A549 (cell line): ENCODE data around the gene ZFP36L1. TPM values are rescaled to one million over a fixed set of nuclear protein-coding genes. Genes with fewer than 3 reads are reported as not detected.
A peak's percentile ranks its signal among the peaks of the same experiment; 100 is the strongest.

Source experiments
- ATAC-seq, 2 experiments: fragments of 200-7000 bp in 1 of 2; fragments of >200 bp in 1 of 2; cut with Nextera tagmentation in 1 of 2; cut with Tn5 transposase in 1 of 2; 3 replicates each; pipeline versions ENCODE4 v1.8.0 to v1.9.1; 2018 to 2020; ENCODE audit warnings: mild to moderate bottlenecking in 1 of 2, moderate library complexity in 1 of 2
- CTCF ChIA-PET: fragments of 300-600 bp; sonication (Branson Sonifier 250); formaldehyde crosslinking; extraction: SDS; loops from one replicate; lab custom pipeline; 2021; ENCODE audit warnings: antibody characterized with exemption, inconsistent platforms; lab: Yijun Ruan, JAX
- POLR2A ChIA-PET: fragments of 350-600 bp; formaldehyde crosslinking; extraction: SDS; loops from one replicate; lab custom pipeline; 2021; ENCODE audit warnings: antibody characterized with exemption, inconsistent platforms; lab: Yijun Ruan, JAX
- DNase-seq, 2 experiments: peaks; one replicate each; pipeline versions ENCODE4 v3.0.0 to v3.0.0-alpha.2; 2011 to 2016; ENCODE audit warnings: low read depth in 1 of 2, low spot score in 1 of 2
- FAIRE-seq: peaks from 2 replicates; lab custom pipeline; 2011; peaks lifted over from hg19 to GRCh38; lab: Jason Lieb, UNC
- H3K27ac ChIP-seq, 2 experiments: fragments of >200 bp; sonication (Bioruptor Twin); formaldehyde crosslinking; 3 replicates each; pipeline ENCODE4 v1.5.1; 2016 to 2017
- H3K4me1 ChIP-seq: fragments of >200 bp; sonication (Bioruptor Twin); formaldehyde crosslinking; 3 replicates; pipeline ENCODE4 v1.6.1; 2016
- H3K4me2 ChIP-seq: fragments of >200 bp; sonication (Bioruptor Twin); formaldehyde crosslinking; 3 replicates; pipeline ENCODE4 v1.6.1; 2016
- H3K4me3 ChIP-seq: fragments of >200 bp; sonication (Bioruptor Twin); formaldehyde crosslinking; 3 replicates; pipeline ENCODE4 v1.5.1; 2016
- H3K9me3 ChIP-seq: fragments of >200 bp; sonication (Bioruptor Twin); formaldehyde crosslinking; 3 replicates; pipeline ENCODE4 v1.6.1; 2016
- BHLHE40 ChIP-seq: IDR thresholded peaks from 2 replicates; pipeline ENCODE4 v1.6.1; 2012; ENCODE audit warnings: low read depth, low read length, inconsistent platforms
- CBX8 ChIP-seq: fragments of 200-600 bp; sonication (generic); IDR thresholded peaks from 2 replicates; pipeline ENCODE4 v1.6.1; 2016
- CHD2 ChIP-seq: fragments of 150-350 bp; IDR thresholded peaks from 2 replicates; pipeline ENCODE4 v1.6.1; 2014; ENCODE audit warnings: low read length; ENCODE audit not compliant: partially characterized antibody
- CHD4 ChIP-seq: fragments of 200-600 bp; sonication (generic); IDR thresholded peaks from 2 replicates; pipeline ENCODE4 v1.6.1; 2016; ENCODE audit warnings: antibody characterized with exemption, mild to moderate bottlenecking, borderline replicate concordance
- EHMT2 ChIP-seq: fragments of 200-600 bp; sonication (generic); IDR thresholded peaks from 2 replicates; pipeline ENCODE4 v1.6.1; 2016; ENCODE audit warnings: antibody characterized with exemption, low read depth, mild to moderate bottlenecking, moderate library complexity
- ESRRA ChIP-seq: fragments of 150-350 bp; IDR thresholded peaks from 2 replicates; pipeline ENCODE4 v1.6.1; 2014; ENCODE audit warnings: mild to moderate bottlenecking, low read length, borderline replicate concordance
- FOSB ChIP-seq: fragments of 250-450 bp; sonication (Bioruptor Pico); IDR thresholded peaks from 2 replicates; pipeline ENCODE4 v1.5.0; 2020; ENCODE audit warnings: mild to moderate bottlenecking, moderate library complexity
- FOSL2 ChIP-seq, 2 experiments: fragments of 450-650 bp in 1 of 2; fragments of >200 bp in 1 of 2; sonication (Bioruptor Twin) in 1 of 2; formaldehyde crosslinking; IDR thresholded peaks; 2 replicates each; pipeline versions ENCODE4 v1.5.0 to v1.6.1; 2016 to 2020; ENCODE audit warnings: mild to moderate bottlenecking in 1 of 2, moderate library complexity in 1 of 2
- FOXS1 ChIP-seq: fragments of 250-450 bp; sonication (Bioruptor Pico); IDR thresholded peaks from 2 replicates; pipeline ENCODE4 v1.5.0; 2020; ENCODE audit warnings: mild to moderate bottlenecking, moderate library complexity
- GATA3 ChIP-seq: IDR thresholded peaks from 2 replicates; pipeline ENCODE4 v1.6.1; 2012; ENCODE audit warnings: borderline replicate concordance
- HEYL ChIP-seq: fragments of 250-450 bp; sonication (Bioruptor Pico); IDR thresholded peaks from 2 replicates; pipeline ENCODE4 v1.8.0; 2021; ENCODE audit warnings: mild to moderate bottlenecking, moderate library complexity
- HOXB13 ChIP-seq: fragments of 250-450 bp; sonication (Bioruptor Pico); IDR thresholded peaks from 2 replicates; pipeline ENCODE4 v1.5.0; 2020; ENCODE audit warnings: low read depth, mild to moderate bottlenecking, moderate library complexity
- HOXB5 ChIP-seq: fragments of 250-450 bp; sonication (Bioruptor Pico); IDR thresholded peaks from 2 replicates; pipeline ENCODE4 v1.5.0; 2020; ENCODE audit warnings: mild to moderate bottlenecking, moderate library complexity
- JUN ChIP-seq, 2 experiments: fragments of >200 bp; sonication (Bioruptor Twin); formaldehyde crosslinking; IDR thresholded peaks; 2 replicates in 1 of 2; 3 replicates in 1 of 2; pipeline ENCODE4 v1.6.1; 2016 to 2017
- KDM5A ChIP-seq: fragments of 200-600 bp; sonication (generic); IDR thresholded peaks from 2 replicates; pipeline ENCODE4 v1.6.1; 2016; ENCODE audit warnings: antibody characterized with exemption, mild to moderate bottlenecking
- MAZ ChIP-seq: fragments of 150-350 bp; IDR thresholded peaks from 2 replicates; pipeline ENCODE4 v1.6.1; 2014; ENCODE audit warnings: antibody characterized with exemption, low read depth, low read length, borderline replicate concordance
- POLR2AphosphoS2 ChIP-seq: conservative IDR thresholded peaks from 2 replicates; pipeline ENCODE4 v1.6.1; 2012; ENCODE audit warnings: low read length, improper control_type of control experiment, inconsistent platforms
- RNF2 ChIP-seq: fragments of 200-600 bp; sonication (generic); IDR thresholded peaks from 2 replicates; pipeline ENCODE4 v1.6.1; 2016; ENCODE audit warnings: low read depth, mild to moderate bottlenecking, antibody characterized with exemption, moderate library complexity, borderline replicate concordance
- SMC3 ChIP-seq: fragments of >200 bp; sonication (Bioruptor Twin); formaldehyde crosslinking; IDR thresholded peaks from 3 replicates; pipeline ENCODE4 v1.6.1; 2018; ENCODE audit warnings: inconsistent platforms
- TP53 ChIP-seq: fragments of 250-450 bp; sonication (Bioruptor Pico); IDR thresholded peaks from 2 replicates; pipeline ENCODE4 v1.5.0; 2021; ENCODE audit warnings: mild to moderate bottlenecking, moderate library complexity
- ZC3H11A ChIP-seq: fragments of 450-650 bp; IDR thresholded peaks from 2 replicates; pipeline ENCODE4 v1.6.1; 2014; ENCODE audit warnings: antibody characterized with exemption, mild to moderate bottlenecking
- ZNF302 ChIP-seq: fragments of 250-450 bp; sonication (Bioruptor Pico); IDR thresholded peaks from 2 replicates; pipeline ENCODE4 v1.9.0; 2021; ENCODE audit warnings: inconsistent platforms, mild to moderate bottlenecking, moderate library complexity
- WGBS: methylation state at CpG from one replicate; pipeline ENCODE4 v1.1.6; 2017; ENCODE audit errors: missing lambda C conversion rate; 5-methylcytosine and 5-hydroxymethylcytosine counted together
- polyA plus RNA-seq, 4 experiments: library from polyadenylated mRNA; depleted of rRNA in 3 of 4; stranded (reverse); fragments of >200 nt; fragmentation: RNase III in 1 of 4; extraction: RNeasy Plus Mini Kit Qiagen cat#74134 plus additional on column Dnase treatment in 1 of 4; gene quantifications; 2 replicates in 3 of 4; 3 replicates in 1 of 4; pipeline ENCODE4 v1.2.3, GENCODE V29; 2011 to 2017
- TF ChIP-seq, protein P1 (sequence below): fragments of >200 bp; sonication (Bioruptor Twin); formaldehyde crosslinking; IDR thresholded peaks from 2 replicates; pipeline ENCODE4 v1.6.1; 2016
- TF ChIP-seq, protein P2 (sequence below): fragments of 250-450 bp; sonication (Bioruptor Pico); IDR thresholded peaks from 2 replicates; pipeline ENCODE4 v1.5.0; 2020; ENCODE audit warnings: low read depth, mild to moderate bottlenecking, moderate library complexity
- TF ChIP-seq, protein P3 (sequence below): fragments of 200-600 bp; sonication (generic); IDR thresholded peaks from 2 replicates; pipeline ENCODE4 v1.6.1; 2016; ENCODE audit warnings: antibody characterized with exemption, mild to moderate bottlenecking, moderate library complexity
- TF ChIP-seq, protein P4 (sequence below): fragments of 450-650 bp; IDR thresholded peaks from 2 replicates; pipeline ENCODE4 v1.6.1; 2014; ENCODE audit warnings: antibody characterized with exemption

The ZFP36L1 gene
- polyA plus RNA-seq, 2 of the 4 experiments (the other 2 are of a cell fraction): 76.4 to 114 TPM

DNA sequence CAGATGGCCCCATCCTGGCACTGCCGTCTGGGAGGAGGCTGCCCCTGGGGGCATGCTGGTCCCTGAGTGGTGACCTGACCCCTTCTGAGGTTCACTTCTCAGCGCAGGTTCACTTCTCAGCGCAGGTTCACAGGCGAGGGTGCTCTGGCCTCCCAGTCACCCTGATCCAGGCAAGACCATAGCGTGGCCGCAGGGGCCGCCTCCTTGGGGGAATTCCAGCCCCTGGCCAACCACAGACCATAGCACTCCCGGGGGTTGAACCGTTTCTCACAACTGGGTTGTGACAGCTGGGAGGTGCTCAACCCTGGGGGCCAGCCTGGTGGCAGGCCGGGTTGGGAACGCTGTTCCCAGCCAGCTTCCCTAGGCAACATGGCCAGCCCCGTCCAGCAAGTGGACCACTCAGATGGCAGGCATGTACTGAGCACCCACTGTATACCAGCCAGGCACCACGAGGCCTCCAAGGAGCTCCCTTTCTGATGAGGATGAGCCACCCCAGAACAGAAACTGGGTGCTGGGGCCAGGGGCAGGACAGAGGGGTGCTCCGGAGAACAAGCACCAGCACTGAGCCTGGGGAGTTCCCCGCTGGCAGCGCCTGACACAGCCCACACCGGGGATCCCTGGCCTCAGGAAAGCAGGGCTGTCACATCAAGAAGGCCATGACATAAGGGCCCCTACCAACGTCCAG is 28.3 kb upstream of the ZFP36L1 start:
- no peak overlapping the region for H3K4me2 ChIP-seq
- no peak overlapping the region for H3K4me3 ChIP-seq
- POLR2A ChIA-PET: no interaction called here
- CTCF ChIA-PET: interaction anchor here (1.0 to 7.9 kb wide), 5 partner anchors 23 to 984 kb away, joined by 6 to 85 read pairs (median 14); no protein-coding TSS in a partner anchor
- WGBS: 85% methylated on average over 11 of the region's 18 CpGs
- no peak for FAIRE-seq
- peak overlapping the region in 1 of 2 experiments; percentile 72; a peak in 2 of 6 replicates for H3K27ac ChIP-seq
- TF ChIP-seq CHD4: no peak
- TF ChIP-seq CHD2: no peak
- TF ChIP-seq, protein P1, sequence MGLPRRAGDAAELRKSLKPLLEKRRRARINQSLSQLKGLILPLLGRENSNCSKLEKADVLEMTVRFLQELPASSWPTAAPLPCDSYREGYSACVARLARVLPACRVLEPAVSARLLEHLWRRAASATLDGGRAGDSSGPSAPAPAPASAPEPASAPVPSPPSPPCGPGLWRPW: no peak
- TF ChIP-seq HOXB13 (CRISPR knock-in tag): no peak
- TF ChIP-seq TP53 (CRISPR knock-in tag): no peak
- no peak for TF ChIP-seq HOXB5 (CRISPR knock-in tag)
- TF ChIP-seq JUN (IDR thresholded peaks at IDR 0.05): no peak
- TF ChIP-seq SMC3: no peak
- TF ChIP-seq MAZ: no peak
- no peak for TF ChIP-seq ZNF302
- TF ChIP-seq EHMT2: no peak
- no peak for DNase-seq
- no peak for ATAC-seq
- H3K4me1 ChIP-seq: peaks cover 19% of the 10 kb centered on the region
- H3K9me3 ChIP-seq: no peaks in the 10 kb centered on the region

DNA sequence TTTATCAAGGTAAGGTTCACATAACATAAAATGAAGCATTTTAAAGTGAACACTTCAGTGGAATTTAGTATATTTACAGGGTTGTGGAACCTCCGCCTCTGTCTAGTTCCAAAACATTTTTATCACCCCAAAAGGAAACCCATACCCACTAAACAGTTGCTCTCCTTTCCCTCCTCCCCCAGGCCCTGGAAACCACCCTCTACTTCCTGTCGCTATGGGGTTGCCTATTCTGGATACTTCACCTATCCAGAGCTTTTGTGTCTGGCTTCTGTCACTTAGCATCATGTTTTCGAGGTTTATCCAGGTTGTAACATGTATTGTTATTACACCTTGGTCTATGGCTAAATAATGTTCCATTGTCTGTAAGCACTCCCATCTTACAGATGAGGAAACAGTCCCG is 27.7 kb upstream of the ZFP36L1 start:
- FAIRE-seq: no peak
- 84% methylated on average over 4 of the region's 4 CpGs for WGBS
- POLR2A ChIA-PET: no interaction called here

DNA sequence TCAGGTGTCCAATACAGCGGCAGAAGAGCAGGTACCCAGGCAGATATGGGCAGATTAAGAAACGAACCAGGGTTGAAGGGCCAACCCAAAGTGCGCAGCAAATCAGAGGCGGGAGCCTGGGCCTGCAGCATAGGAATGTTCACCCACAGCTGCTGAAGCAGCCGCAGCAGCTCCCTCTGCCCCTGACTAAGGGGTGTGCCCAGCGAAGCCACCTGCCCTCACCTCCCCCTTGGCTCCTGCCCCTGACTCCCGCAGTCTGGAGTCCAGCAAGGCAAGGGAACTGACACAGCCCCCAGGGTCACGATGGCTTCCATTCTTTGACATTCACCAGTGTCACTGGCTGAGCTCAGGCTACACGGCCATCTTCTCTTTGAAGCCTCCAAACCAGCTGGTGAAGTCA is 27.3 kb upstream of the ZFP36L1 start:
- Histone ChIP-seq H3K9me3 (no peaks in the 10 kb centered on the region), H3K4me2 (no peak overlapping the region), H3K4me1 (peaks cover 29% of the 10 kb centered on the region), H3K27ac (peak overlapping the region in 1 of 2 experiments; percentile 72; a peak in 3 of 6 replicates), H3K4me3 (no peak overlapping the region)
- ATAC-seq (no peak), FAIRE-seq (no peak), DNase-seq (no peak)
- ChIA-PET POLR2A (interaction anchor here (0.8 to 13.8 kb wide), 3 partner anchors 25 to 41 kb away, joined by 3 to 187 read pairs (median 3); partner anchors contain the start of gene ZFP36L1), CTCF (interaction anchor here (0.9 to 10.2 kb wide), 10 partner anchors 9 to 983 kb away, joined by 4 to 162 read pairs (median 15); no protein-coding TSS in a partner anchor)
- TF ChIP-seq POLR2AphosphoS2: no peak
- TF ChIP-seq KDM5A: no peak
- TF ChIP-seq EHMT2: no peak
- TF ChIP-seq CHD2: no peak
- TF ChIP-seq, protein P2, sequence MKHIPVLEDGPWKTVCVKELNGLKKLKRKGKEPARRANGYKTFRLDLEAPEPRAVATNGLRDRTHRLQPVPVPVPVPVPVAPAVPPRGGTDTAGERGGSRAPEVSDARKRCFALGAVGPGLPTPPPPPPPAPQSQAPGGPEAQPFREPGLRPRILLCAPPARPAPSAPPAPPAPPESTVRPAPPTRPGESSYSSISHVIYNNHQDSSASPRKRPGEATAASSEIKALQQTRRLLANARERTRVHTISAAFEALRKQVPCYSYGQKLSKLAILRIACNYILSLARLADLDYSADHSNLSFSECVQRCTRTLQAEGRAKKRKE (CRISPR knock-in tag): no peak
- no peak for TF ChIP-seq GATA3
- TF ChIP-seq FOSB (CRISPR knock-in tag): no peak
- no peak for TF ChIP-seq HOXB13 (CRISPR knock-in tag)
- no peak for TF ChIP-seq CHD4
- TF ChIP-seq, protein P3, sequence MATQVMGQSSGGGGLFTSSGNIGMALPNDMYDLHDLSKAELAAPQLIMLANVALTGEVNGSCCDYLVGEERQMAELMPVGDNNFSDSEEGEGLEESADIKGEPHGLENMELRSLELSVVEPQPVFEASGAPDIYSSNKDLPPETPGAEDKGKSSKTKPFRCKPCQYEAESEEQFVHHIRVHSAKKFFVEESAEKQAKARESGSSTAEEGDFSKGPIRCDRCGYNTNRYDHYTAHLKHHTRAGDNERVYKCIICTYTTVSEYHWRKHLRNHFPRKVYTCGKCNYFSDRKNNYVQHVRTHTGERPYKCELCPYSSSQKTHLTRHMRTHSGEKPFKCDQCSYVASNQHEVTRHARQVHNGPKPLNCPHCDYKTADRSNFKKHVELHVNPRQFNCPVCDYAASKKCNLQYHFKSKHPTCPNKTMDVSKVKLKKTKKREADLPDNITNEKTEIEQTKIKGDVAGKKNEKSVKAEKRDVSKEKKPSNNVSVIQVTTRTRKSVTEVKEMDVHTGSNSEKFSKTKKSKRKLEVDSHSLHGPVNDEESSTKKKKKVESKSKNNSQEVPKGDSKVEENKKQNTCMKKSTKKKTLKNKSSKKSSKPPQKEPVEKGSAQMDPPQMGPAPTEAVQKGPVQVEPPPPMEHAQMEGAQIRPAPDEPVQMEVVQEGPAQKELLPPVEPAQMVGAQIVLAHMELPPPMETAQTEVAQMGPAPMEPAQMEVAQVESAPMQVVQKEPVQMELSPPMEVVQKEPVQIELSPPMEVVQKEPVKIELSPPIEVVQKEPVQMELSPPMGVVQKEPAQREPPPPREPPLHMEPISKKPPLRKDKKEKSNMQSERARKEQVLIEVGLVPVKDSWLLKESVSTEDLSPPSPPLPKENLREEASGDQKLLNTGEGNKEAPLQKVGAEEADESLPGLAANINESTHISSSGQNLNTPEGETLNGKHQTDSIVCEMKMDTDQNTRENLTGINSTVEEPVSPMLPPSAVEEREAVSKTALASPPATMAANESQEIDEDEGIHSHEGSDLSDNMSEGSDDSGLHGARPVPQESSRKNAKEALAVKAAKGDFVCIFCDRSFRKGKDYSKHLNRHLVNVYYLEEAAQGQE: no peak
- TF ChIP-seq FOXS1 (CRISPR knock-in tag): no peak
- TF ChIP-seq CBX8: no peak
- TF ChIP-seq ZC3H11A: no peak
- TF ChIP-seq, protein P4, sequence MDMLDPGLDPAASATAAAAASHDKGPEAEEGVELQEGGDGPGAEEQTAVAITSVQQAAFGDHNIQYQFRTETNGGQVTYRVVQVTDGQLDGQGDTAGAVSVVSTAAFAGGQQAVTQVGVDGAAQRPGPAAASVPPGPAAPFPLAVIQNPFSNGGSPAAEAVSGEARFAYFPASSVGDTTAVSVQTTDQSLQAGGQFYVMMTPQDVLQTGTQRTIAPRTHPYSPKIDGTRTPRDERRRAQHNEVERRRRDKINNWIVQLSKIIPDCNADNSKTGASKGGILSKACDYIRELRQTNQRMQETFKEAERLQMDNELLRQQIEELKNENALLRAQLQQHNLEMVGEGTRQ: no peak
- TF ChIP-seq HEYL (CRISPR knock-in tag): no peak
- TF ChIP-seq BHLHE40: no peak
- WGBS: 92% methylated on average over 9 of the region's 9 CpGs

More for the DNA sequence above, 27.7 kb upstream of the ZFP36L1 start:
- H3K4me2 ChIP-seq: no peak overlapping the region
- ATAC-seq: no peak
- TF ChIP-seq FOSL2 (IDR thresholded peaks at IDR 0.05): no peak
- TF ChIP-seq FOSL2 (CRISPR knock-in tag; IDR thresholded peaks at IDR 0.05): no peak
- TF ChIP-seq RNF2: no peak
- TF ChIP-seq TP53 (CRISPR knock-in tag): no peak
- TF ChIP-seq CHD2: no peak
- no peak for TF ChIP-seq POLR2AphosphoS2
- no peak for TF ChIP-seq ESRRA
- TF ChIP-seq ZNF302: no peak
- TF ChIP-seq, protein P2 (CRISPR knock-in tag): no peak
- TF ChIP-seq, all 56 proteins: peak for 0
- Histone ChIP-seq H3K9me3 (no peaks in the 10 kb centered on the region), H3K4me3 (no peak overlapping the region), H3K4me1 (peaks cover 25% of the 10 kb centered on the region), H3K27ac (peak overlapping the region in 1 of 2 experiments; percentile 72; a peak in 3 of 6 replicates)
- CTCF ChIA-PET: interaction anchor here (0.9 to 7.9 kb wide), 8 partner anchors 9 to 983 kb away, joined by 4 to 85 read pairs (median 15); no protein-coding TSS in a partner anchor
- DNase-seq: no peak
